Measurements from ENCODE around the gene TNS3.

TNS3 gene

GRCh38 chr7:47573758-47574481 lies 8.0 kb downstream of the TNS3 start:
- DNase-seq (ENCODE audit: low read depth, low spot score) = peak; percentile 56
- no peaks in the 10 kb centered on the region for H3K9me3 ChIP-seq (ENCODE audit: low read depth, low read length)

GRCh38 chr7:47572939-47573757 lies 8.8 kb downstream of the TNS3 start:
- no peak for TF ChIP-seq FOXP2 (optimal IDR thresholded peaks at IDR 0.05; ENCODE audit: control extremely low read depth, extremely low read length, insufficient read depth)
- no peak for TF ChIP-seq EZH2 (IDR thresholded peaks at IDR 0.05)
- no peak for TF ChIP-seq POLR2AphosphoS5 (IDR thresholded peaks at IDR 0.05; ENCODE audit: borderline replicate concordance, low read depth, low read length)
- Histone ChIP-seq H3K36me3 (ENCODE audit: insufficient read depth, low read length) (no peaks in the 10 kb centered on the region), H3K4me3 (peak overlapping the region; percentile 62), H3K9ac (ENCODE audit: insufficient read length) (no peak overlapping the region), H3K9me3 (ENCODE audit: low read depth, low read length) (no peaks in the 10 kb centered on the region), H3K27ac (peak overlapping the region; percentile 49; the same call in 1 of the 2 replicates)
- DNase-seq (ENCODE audit: low read depth, low spot score) = no peak

More at GRCh38 chr7:47573758-47574481, 8.0 kb downstream of the TNS3 start:
- Histone ChIP-seq H3K27ac (peak overlapping the region; percentile 60; the same call in 1 of the 2 replicates), H3K9ac (ENCODE audit: insufficient read length) (no peak overlapping the region), H3K36me3 (ENCODE audit: insufficient read depth, low read length) (no peaks in the 10 kb centered on the region), H3K4me3 (peak overlapping the region; percentile 62)
- TF ChIP-seq FOXP2 (optimal IDR thresholded peaks at IDR 0.05; ENCODE audit: control extremely low read depth, extremely low read length, insufficient read depth) = no peak
- no peak for TF ChIP-seq EZH2 (IDR thresholded peaks at IDR 0.05)
- TF ChIP-seq POLR2AphosphoS5 (IDR thresholded peaks at IDR 0.05; ENCODE audit: borderline replicate concordance, low read depth, low read length) = no peak; the same call in 1 of the 2 replicates

GRCh38 chr7:47572094-47572445 lies 9.8 kb downstream of the TNS3 start:
- Histone ChIP-seq H3K4me3 (no peak overlapping the region), H3K9me3 (ENCODE audit: low read depth, low read length) (no peaks in the 10 kb centered on the region), H3K36me3 (ENCODE audit: insufficient read depth, low read length) (no peaks in the 10 kb centered on the region), H3K9ac (ENCODE audit: insufficient read length) (no peak overlapping the region), H3K27ac (no peak overlapping the region)
- no peak for DNase-seq (ENCODE audit: low read depth, low spot score)
- no peak for TF ChIP-seq FOXP2 (optimal IDR thresholded peaks at IDR 0.05; ENCODE audit: control extremely low read depth, extremely low read length, insufficient read depth)
- TF ChIP-seq EZH2 (IDR thresholded peaks at IDR 0.05) = no peak
- TF ChIP-seq POLR2AphosphoS5 (IDR thresholded peaks at IDR 0.05; ENCODE audit: borderline replicate concordance, low read depth, low read length) = no peak

GRCh38 chr7:47571331-47572093 lies 10.4 kb downstream of the TNS3 start:
- no peak for DNase-seq (ENCODE audit: low read depth, low spot score)
- TF ChIP-seq POLR2AphosphoS5 (IDR thresholded peaks at IDR 0.05; ENCODE audit: borderline replicate concordance, low read depth, low read length) (no peak), FOXP2 (optimal IDR thresholded peaks at IDR 0.05; ENCODE audit: control extremely low read depth, extremely low read length, insufficient read depth) (no peak), EZH2 (IDR thresholded peaks at IDR 0.05) (no peak)
- Histone ChIP-seq H3K9ac (ENCODE audit: insufficient read length) (no peak overlapping the region), H3K9me3 (ENCODE audit: low read depth, low read length) (no peaks in the 10 kb centered on the region), H3K36me3 (ENCODE audit: insufficient read depth, low read length) (no peaks in the 10 kb centered on the region), H3K4me3 (no peak overlapping the region), H3K27ac (no peak overlapping the region)

GRCh38 chr7:47570649-47571050 lies 11.3 kb downstream of the TNS3 start:
- TF ChIP-seq EZH2 (IDR thresholded peaks at IDR 0.05) (no peak), POLR2AphosphoS5 (IDR thresholded peaks at IDR 0.05; ENCODE audit: borderline replicate concordance, low read depth, low read length) (no peak), FOXP2 (optimal IDR thresholded peaks at IDR 0.05; ENCODE audit: control extremely low read depth, extremely low read length, insufficient read depth) (no peak)
- Histone ChIP-seq H3K9me3 (ENCODE audit: low read depth, low read length) (no peaks in the 10 kb centered on the region), H3K36me3 (ENCODE audit: insufficient read depth, low read length) (no peaks in the 10 kb centered on the region), H3K27ac (no peak overlapping the region), H3K9ac (ENCODE audit: insufficient read length) (no peak overlapping the region), H3K4me3 (no peak overlapping the region)
- DNase-seq (ENCODE audit: low read depth, low spot score) = no peak

GRCh38 chr7:47568547-47568946 lies 13.4 kb downstream of the TNS3 start:
- H3K9me3 ChIP-seq (ENCODE audit: low read depth, low read length) = no peaks in the 10 kb centered on the region
- TF ChIP-seq POLR2AphosphoS5 (IDR thresholded peaks at IDR 0.05; ENCODE audit: borderline replicate concordance, low read depth, low read length) (no peak), EZH2 (IDR thresholded peaks at IDR 0.05) (no peak), FOXP2 (optimal IDR thresholded peaks at IDR 0.05; ENCODE audit: control extremely low read depth, extremely low read length, insufficient read depth) (no peak)
- no peak overlapping the region for H3K27ac ChIP-seq
- no peaks in the 10 kb centered on the region for H3K36me3 ChIP-seq (ENCODE audit: insufficient read depth, low read length)
- H3K9ac ChIP-seq (ENCODE audit: insufficient read length) = no peak overlapping the region
- H3K4me3 ChIP-seq = no peak overlapping the region
- no peak for DNase-seq (ENCODE audit: low read depth, low spot score)

GRCh38 chr7:47568056-47568455 lies 13.9 kb downstream of the TNS3 start:
- H3K9me3 ChIP-seq (ENCODE audit: low read depth, low read length) = no peaks in the 10 kb centered on the region
- H3K27ac ChIP-seq = no peak overlapping the region
- DNase-seq (ENCODE audit: low read depth, low spot score) = no peak
- no peaks in the 10 kb centered on the region for H3K36me3 ChIP-seq (ENCODE audit: insufficient read depth, low read length)
- H3K4me3 ChIP-seq = no peak overlapping the region
- TF ChIP-seq EZH2 (IDR thresholded peaks at IDR 0.05) = no peak
- no peak for TF ChIP-seq FOXP2 (optimal IDR thresholded peaks at IDR 0.05; ENCODE audit: control extremely low read depth, extremely low read length, insufficient read depth)
- TF ChIP-seq POLR2AphosphoS5 (IDR thresholded peaks at IDR 0.05; ENCODE audit: borderline replicate concordance, low read depth, low read length) = no peak
- H3K9ac ChIP-seq (ENCODE audit: insufficient read length) = no peak overlapping the region
